Sigmoid colon (tissue), 7 donors: ENCODE measurements around the gene VWA2. TPM values are rescaled to one million over a fixed set of nuclear protein-coding genes. Genes with fewer than 3 reads are reported as not detected.

Experiments
- DNase-seq: peaks from one replicate; pipeline ENCODE4 v3.0.0-alpha.2; 2019
- H3K27ac ChIP-seq, 4 donors: fragments of 200-600 bp; sonication (generic); one replicate each; pipeline ENCODE4 v1.5.1; 2016 to 2019; ENCODE audit warnings: mild to moderate bottlenecking in 1 of 4
- H3K27me3 ChIP-seq, 3 donors: fragments of 200-600 bp; sonication (generic); one replicate each; pipeline ENCODE4 v1.5.1; 2019; ENCODE audit warnings: mild to moderate bottlenecking in 1 of 3
- H3K36me3 ChIP-seq, 4 donors: fragments of 200-600 bp; sonication (generic); one replicate each; pipeline ENCODE4 v1.5.1; 2016 to 2019
- H3K4me1 ChIP-seq, 4 donors: fragments of 200-600 bp; sonication (generic); one replicate each; pipeline ENCODE4 v1.5.1; 2017 to 2019
- H3K4me3 ChIP-seq, 4 donors: fragments of 200-600 bp; sonication (generic); one replicate each; pipeline ENCODE4 v1.5.1; 2017 to 2019; ENCODE audit warnings: mild to moderate bottlenecking in 2 of 4, moderate library complexity in 1 of 4
- H3K9me3 ChIP-seq, 4 donors: fragments of 200-600 bp in 3 of 4; sonication (generic) in 3 of 4; one replicate each; pipeline versions ENCODE4 v1.5.1 to v1.6.1; 2013 to 2019
- CTCF ChIP-seq, 4 experiments: fragments of 450-650 bp in 3 of 4; fragments of 200-600 bp in 1 of 4; IDR thresholded peaks; one replicate each; pipeline ENCODE4 v1.5.1; 2016 to 2019; ENCODE audit warnings: antibody characterized with exemption in 4 of 4, mild to moderate bottlenecking in 3 of 4, moderate library complexity in 2 of 4
- EP300 ChIP-seq, 4 donors: sonication (generic); formaldehyde crosslinking; IDR thresholded peaks; one replicate each; pipeline ENCODE4 v1.6.1; 2017; ENCODE audit warnings: antibody characterized with exemption in 4 of 4
- POLR2A ChIP-seq, 2 donors: fragments of 450-650 bp; IDR thresholded peaks; one replicate each; pipeline ENCODE4 v1.6.1; 2016; ENCODE audit warnings: antibody characterized with exemption in 2 of 2, mild to moderate bottlenecking in 2 of 2, moderate library complexity in 2 of 2
- POLR2AphosphoS5 ChIP-seq, 4 donors: sonication (generic); formaldehyde crosslinking; IDR thresholded peaks; one replicate each; pipeline ENCODE4 v1.6.1; 2017; ENCODE audit warnings: antibody characterized with exemption in 4 of 4
- WGBS, 2 donors: extraction: QIAGEN DNeasy Blood & Tissue Kit; methylation state at CpG; one replicate each; pipeline ENCODE4 v1.1.7; 2013; 5-methylcytosine and 5-hydroxymethylcytosine counted together
- intact Hi-C: fragments of 100-400 bp; cut with DNase I; formaldehyde crosslinking; loops from one replicate; pipeline ENCODE4 v1.15.1; 2023
- polyA plus RNA-seq, 3 donors: library from polyadenylated mRNA; stranded (reverse); fragments of 200-250 nt; gene quantifications; one replicate each; pipeline ENCODE4 v1.2.3, GENCODE V29; 2013
- total RNA-seq, 4 donors: library from RNA; depleted of rRNA; stranded (reverse); fragments of >200 nt; gene quantifications; one replicate each; pipeline ENCODE4 v1.1.0, GENCODE V29; 2016
- donor health status: healthy with polysubstance abuse.
- donor health status: Bipolar disorder and iron deficiency.
- donor health status: healthy.

The VWA2 gene
- total and polyA plus RNA-seq, 7 donors, result 0.23 to 1.3 (median 0.46) TPM; not detected in 3

GRCh38 chr10:114220281-114220680, 18.8 kb upstream of the VWA2 start:
- TF ChIP-seq POLR2A (IDR thresholded peaks at IDR 0.05), result no peak
- no peak for TF ChIP-seq CTCF (IDR thresholded peaks at IDR 0.05)
- no peak for TF ChIP-seq POLR2AphosphoS5 (IDR thresholded peaks at IDR 0.05)
- TF ChIP-seq EP300 (IDR thresholded peaks at IDR 0.05), result no peak
- intact Hi-C loops, result no loop called here
- Histone ChIP-seq H3K27me3 (no peaks in the 10 kb centered on the region), H3K27ac (no peak overlapping the region), H3K36me3 (no peaks in the 10 kb centered on the region), H3K4me3 (no peak overlapping the region), H3K4me1 (no peaks in the 10 kb centered on the region), H3K9me3 (no peaks in the 10 kb centered on the region)
- WGBS, 2 donors, result 91% methylated on average over 2 of the region's 2 CpGs
- DNase-seq, result no peak

GRCh38 chr10:114221235-114221634, 17.8 kb upstream of the VWA2 start:
- DNase-seq, result no peak
- Histone ChIP-seq H3K4me3 (no peak overlapping the region), H3K27me3 (no peaks in the 10 kb centered on the region), H3K4me1 (no peaks in the 10 kb centered on the region), H3K27ac (no peak overlapping the region), H3K36me3 (no peaks in the 10 kb centered on the region), H3K9me3 (no peaks in the 10 kb centered on the region)
- TF ChIP-seq CTCF (IDR thresholded peaks at IDR 0.05) (no peak), POLR2AphosphoS5 (IDR thresholded peaks at IDR 0.05) (no peak), POLR2A (IDR thresholded peaks at IDR 0.05) (no peak), EP300 (IDR thresholded peaks at IDR 0.05) (no peak)
- intact Hi-C loops, result no loop called here
- 81 to 82% methylated on average over 4 of the region's 4 CpGs for WGBS, 2 donors

- Histone ChIP-seq H3K4me1 (no peaks in the 10 kb centered on the region), H3K36me3 (no peaks in the 10 kb centered on the region), H3K9me3 (no peaks in the 10 kb centered on the region), H3K4me3 (no peak overlapping the region), H3K27me3 (no peaks in the 10 kb centered on the region), H3K27ac (no peak overlapping the region)
- WGBS, 2 donors, result 82 to 83% methylated on average over 4 of the region's 4 CpGs
- TF ChIP-seq EP300 (IDR thresholded peaks at IDR 0.05), result no peak
- no peak for TF ChIP-seq POLR2A (IDR thresholded peaks at IDR 0.05)
- no peak for TF ChIP-seq CTCF (IDR thresholded peaks at IDR 0.05)
- TF ChIP-seq POLR2AphosphoS5 (IDR thresholded peaks at IDR 0.05), result no peak
- DNase-seq, result no peak
- intact Hi-C loops, result no loop called here
These were observed 16.0 kb upstream of the VWA2 start for GRCh38 chr10:114223066-114223465.

GRCh38 chr10:114228156-114228555, 10.9 kb upstream of the VWA2 start:
- Histone ChIP-seq H3K27ac (no peak overlapping the region), H3K9me3 (no peaks in the 10 kb centered on the region), H3K36me3 (no peaks in the 10 kb centered on the region), H3K27me3 (no peaks in the 10 kb centered on the region), H3K4me1 (no peaks in the 10 kb centered on the region), H3K4me3 (no peak overlapping the region)
- intact Hi-C loops, result no loop called here
- DNase-seq, result no peak
- 64 to 65% methylated on average over 3 of the region's 3 CpGs for WGBS, 2 donors
- TF ChIP-seq POLR2AphosphoS5 (IDR thresholded peaks at IDR 0.05) (no peak), EP300 (IDR thresholded peaks at IDR 0.05) (no peak), POLR2A (IDR thresholded peaks at IDR 0.05) (no peak), CTCF (IDR thresholded peaks at IDR 0.05) (no peak)

- H3K27me3 ChIP-seq, result peaks cover 0 to 28% (median 0%) of the 10 kb centered on the region in 3 donors
- 72 to 79% methylated on average over 4 of the region's 4 CpGs for WGBS, 2 donors
- no peaks in the 10 kb centered on the region for H3K9me3 ChIP-seq
- DNase-seq, result no peak
- H3K36me3 ChIP-seq, result no peaks in the 10 kb centered on the region
- H3K4me1 ChIP-seq, result no peaks in the 10 kb centered on the region
- TF ChIP-seq POLR2AphosphoS5 (IDR thresholded peaks at IDR 0.05) (no peak), EP300 (IDR thresholded peaks at IDR 0.05) (no peak), CTCF (IDR thresholded peaks at IDR 0.05) (no peak), POLR2A (IDR thresholded peaks at IDR 0.05) (no peak)
- H3K27ac ChIP-seq, result no peak overlapping the region
- intact Hi-C loops, result no loop called here
- no peak overlapping the region for H3K4me3 ChIP-seq
These were observed 6.4 kb upstream of the VWA2 start for GRCh38 chr10:114232561-114233176.
